HPDE6-E6E7 (cell line): ENCODE data around the gene MBLAC1.

ENCODE experiments used
- DNase-seq: peaks from one replicate; pipeline ENCODE4 v3.0.0; 2011; ENCODE audit warnings: missing footprints; ENCODE audit errors: extremely low spot score

The MBLAC1 gene

DNA sequence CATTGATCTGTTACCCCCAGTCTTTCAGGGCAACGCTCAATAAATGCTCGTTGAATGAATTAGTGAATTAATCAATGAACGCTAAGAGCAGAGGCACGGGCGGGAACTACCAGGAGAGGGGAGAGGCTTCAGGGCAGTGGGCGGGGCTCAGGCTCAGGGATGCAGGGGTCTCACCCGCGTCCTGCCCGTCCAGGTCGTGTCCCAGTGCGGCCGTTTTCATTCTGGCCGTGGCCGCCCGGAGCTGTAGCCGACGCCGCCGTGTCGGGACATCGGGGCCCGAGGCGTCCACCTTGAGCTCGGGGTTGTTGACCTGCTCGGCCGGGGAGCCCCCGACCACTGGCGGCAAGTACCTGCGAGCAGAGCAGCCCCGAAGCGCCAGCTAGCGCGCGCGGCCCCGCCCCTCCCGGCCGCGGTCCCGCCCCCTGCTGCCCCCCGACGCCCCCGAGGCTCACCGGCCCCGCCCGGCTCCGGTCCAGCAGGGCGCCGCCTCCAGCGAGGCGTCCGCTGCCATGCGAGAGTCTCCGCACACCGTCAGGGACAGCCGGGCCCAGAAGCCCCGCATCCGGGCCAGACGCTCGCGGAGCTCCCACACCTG is 44.4 kb downstream of the MBLAC1 start:
- DNase-seq = no peak

DNA sequence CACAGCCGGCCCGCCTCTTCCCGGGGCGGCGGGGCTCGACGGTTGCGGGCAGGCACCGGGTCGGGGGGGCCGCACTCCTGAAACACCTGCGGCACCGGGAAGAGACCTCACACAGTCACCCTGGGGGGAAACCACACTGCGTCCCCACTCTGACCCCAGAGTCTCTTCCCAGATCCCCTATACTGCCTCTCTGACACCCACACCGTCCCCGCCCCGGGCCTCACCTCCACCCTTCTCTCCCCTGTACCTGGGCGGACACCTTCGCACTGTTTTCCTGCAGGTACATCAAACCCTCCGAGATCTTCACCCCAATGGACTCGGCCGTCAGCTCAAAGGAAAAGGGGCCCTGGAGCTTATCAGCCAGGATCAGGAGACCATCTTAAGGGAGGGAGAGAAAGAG is 45.1 kb downstream of the MBLAC1 start:
- DNase-seq = no peak

DNA sequence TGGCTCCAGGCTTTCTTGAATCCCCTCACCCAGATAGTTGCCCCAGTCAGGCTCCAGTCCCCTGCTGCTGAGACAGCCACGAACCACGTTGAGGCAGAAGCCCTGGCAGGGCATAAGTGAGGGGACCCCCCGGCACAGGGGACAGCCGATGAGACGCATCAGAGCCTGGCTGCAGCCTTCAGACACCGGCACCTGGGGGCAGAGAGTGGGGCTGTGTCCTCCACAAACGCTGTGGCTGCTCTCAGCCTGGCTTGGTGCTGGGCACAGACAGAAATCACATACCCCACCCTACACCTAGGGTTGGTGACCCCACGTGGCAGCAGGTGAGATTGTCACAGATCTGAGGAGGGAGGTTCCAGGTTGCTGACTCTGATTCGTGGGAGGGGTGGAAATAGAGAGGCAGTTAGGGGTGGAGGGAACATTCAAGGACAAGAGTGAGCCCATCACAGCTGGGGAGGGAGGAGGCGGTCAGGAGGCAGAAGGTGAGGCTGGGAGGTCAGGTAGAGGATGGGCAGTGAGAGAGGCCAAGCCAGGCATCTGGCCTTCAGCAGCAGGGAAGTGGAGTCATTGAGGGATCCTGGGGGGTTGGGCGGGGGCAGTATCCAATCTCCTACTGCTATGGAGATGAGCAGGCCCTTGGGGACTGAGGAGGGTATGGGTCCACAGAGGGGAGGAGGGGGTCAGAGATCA is 47.2 kb downstream of the MBLAC1 start:
- DNase-seq = no peak

DNA sequence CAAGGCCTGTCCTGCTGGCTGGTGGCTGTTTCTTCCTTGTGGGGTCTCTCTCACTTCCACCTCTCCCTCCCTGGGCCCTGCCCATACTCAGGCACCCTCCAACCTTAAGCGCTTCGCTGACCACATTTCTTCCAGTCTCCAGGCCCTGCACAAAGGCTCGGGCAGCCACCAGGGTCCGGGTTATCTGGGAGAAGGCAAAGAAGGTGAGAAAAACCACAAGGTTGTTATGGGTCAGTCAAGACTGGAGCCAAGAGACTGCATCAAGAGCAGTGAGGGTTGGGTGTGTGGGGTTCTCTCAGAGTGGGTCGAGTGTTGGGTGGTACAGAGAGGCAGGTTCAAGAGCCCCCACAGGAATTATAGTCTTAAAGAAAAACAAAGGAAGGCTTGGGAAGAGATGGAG is 47.8 kb downstream of the MBLAC1 start:
- DNase-seq = no peak

DNA sequence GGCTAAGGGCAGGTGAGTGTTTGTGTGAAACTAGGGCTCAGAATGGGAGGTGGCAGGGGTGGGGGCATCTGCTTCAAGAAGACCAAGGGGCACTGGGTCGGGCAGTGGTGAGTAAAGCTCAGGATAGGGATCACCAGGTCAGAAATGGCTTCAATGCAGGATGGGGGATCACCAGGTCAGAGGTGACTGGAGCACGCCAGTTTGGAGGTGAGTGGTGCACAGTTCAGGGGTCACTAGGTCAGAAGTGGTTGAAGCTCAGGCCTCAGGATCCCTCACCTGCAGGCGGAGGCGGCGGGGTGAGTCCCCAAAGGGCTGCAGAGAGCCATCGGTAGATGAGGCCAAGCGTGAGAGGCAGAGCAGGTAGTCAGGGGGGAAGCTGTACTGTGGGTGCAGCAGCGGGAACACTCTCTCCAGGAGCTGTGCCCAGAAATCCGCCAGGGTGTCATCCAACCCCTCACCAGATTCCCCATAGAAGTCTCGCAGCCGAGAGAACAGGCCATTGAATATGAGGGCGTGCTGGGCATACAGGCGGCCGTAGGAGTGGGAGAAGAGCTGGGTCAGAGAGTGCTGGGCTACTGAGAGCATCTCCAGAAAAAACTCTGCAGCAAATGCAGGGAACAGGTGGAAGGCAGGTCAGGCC is 48.6 kb downstream of the MBLAC1 start:
- DNase-seq = no peak

DNA sequence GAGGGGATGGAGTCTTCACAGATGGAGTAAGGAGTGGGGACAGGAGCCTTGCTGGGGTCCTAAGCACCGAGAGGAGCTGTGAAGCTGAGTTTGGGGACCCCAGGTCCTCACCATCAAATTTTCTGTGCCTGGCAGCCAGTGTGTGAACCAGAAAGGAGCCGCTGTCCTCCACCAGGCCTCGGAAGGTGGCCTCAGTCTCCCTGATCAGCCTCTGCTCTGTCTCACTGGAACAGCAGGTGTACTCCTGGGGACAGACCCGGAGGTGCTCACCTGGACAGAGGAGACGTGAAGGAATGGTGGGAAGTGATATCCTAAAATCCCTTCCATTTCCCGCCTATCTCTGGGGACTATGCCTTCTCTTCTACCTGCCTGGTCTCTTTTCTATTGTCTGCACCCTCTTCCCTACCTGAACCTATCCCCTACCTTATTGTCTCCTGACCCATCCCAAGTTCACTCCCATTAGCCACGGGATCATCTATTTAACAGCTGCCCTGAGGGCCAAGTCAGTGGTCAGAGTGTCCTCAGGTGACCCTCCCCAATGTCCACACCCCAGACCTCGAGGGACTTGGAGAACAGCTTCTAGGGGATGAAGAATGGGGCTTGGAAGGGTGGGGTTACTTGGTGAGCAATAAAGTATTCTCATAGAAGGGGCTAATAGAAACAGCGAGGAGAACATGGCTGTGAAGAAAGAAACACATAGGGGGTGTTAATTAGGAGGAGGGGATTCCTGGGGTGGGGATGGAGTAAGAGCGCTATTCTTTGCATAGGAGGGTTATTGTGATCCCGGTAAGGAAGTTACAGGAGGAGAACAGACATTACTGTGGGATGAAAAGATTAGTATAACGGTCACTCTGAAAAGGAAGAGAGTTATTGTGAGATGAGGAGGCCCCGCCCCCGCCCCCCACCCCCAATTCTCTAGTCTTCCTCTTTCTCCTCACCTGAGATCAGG is 49.6 kb downstream of the MBLAC1 start:
- DNase-seq = no peak

DNA sequence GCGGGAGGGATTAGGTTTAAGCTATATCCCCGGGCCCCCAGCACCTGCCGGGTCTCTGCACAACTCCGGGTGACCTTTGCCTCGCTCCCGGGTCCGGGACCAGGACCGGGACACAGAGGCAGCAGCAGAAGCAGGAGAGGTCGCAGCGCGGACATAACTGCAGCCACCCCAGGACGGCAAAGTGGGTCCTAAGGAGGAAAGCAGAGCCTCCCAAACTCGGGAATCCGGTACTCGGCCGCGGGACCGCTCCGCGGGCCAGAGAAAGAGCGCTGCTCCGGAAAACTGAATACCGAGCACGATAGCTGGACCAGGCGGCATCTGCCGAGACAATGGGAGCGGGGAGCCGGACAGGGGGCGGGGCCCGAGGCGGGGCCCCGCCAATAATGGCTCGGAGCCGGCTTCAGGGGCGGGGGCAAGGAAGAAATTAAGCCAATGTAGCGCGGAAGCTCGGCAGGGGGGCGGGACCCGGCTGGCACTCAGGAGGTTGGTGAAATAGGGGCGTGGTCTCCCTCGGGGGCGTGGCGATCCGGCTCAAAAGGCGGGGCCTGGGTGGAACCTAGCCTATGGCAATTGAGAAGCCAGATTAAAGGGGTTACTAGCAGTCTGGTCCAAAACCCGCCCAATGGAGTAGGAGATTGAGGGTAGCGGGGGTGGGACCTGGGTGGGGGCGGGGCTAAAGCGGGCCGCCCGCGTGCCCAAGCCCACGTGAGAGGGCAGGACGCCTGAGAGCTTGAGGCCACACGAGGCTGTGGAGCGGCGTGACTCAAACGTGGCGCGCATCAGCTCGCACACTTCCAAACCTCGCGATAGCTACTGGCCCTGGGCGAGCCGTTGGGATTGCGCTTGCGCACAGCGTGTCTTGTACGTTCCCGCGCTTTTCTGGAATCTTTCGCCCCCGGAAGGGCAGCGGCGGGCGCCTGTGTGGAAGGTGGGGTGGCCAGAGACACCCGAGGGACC is 50.6 kb downstream of the MBLAC1 start, which contains the start of the genes GPC2 and STAG3:
GPC2 (minus strand) TSS at position 337 of the 957 bp plus-strand sequence; CDS start at position 155, 182 bp downstream.
STAG3 (plus strand) TSS at position 874 of the 957 bp plus-strand sequence. CDS start 2,639 bp downstream, outside the sequence.
- DNase-seq = peak; percentile 87
